GM12891 (cell line): ENCODE results near the gene SKI.

Experiments used
- POLR2A ChIP-seq: IDR thresholded peaks from 2 replicates; pipeline ENCODE4 v1.6.1; 2011; ENCODE audit warnings: low read depth, low read length, control low read depth
- POLR2AphosphoS5 ChIP-seq: IDR thresholded peaks from 2 replicates; pipeline ENCODE4 v1.6.1; 2011; ENCODE audit warnings: low read depth, low read length, control low read depth
- TAF1 ChIP-seq: IDR thresholded peaks from 2 replicates; pipeline ENCODE4 v1.6.1; 2011; ENCODE audit warnings: low read depth, low read length, control low read depth

DNA sequence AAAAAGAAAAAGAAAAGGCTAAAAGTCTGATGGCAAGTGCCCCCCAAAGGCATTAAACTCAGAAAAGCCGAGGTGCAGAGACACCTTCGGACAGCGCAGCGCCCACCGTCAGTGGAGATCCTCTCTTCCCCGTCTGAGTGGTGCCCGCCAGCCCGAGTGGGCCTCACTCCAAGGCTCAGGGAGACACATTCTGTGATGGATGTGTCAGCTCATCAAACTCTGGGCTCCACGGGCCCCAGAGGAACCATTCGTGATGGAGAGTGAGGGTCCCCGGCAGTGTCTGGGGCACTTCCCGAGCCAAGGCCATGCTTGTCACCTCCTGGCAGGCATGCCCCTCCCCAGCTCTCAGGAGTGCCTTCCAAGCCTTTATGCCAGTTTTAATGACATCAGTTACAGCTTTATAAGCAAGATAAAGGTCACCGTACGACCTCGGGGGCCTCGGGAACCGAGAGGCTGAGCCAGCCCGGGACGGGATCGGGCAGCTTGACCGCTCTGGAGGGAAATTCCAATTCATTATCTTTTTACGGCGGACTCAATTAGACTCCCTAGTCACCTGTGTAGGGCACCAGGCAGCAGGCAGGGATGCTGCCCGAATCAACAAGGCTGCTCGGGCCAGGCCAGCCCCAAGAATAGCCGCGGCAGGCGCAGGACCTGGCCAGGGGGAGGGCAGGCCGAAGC lies 113.7 kb downstream of the SKI start:
- TF ChIP-seq POLR2A (no peak), POLR2AphosphoS5 (no peak), TAF1 (no peak)
